ENCODE data around the gene PIP4P1. TPM values are rescaled to one million over a fixed set of nuclear protein-coding genes. Genes with fewer than 3 reads are reported as not detected.

The PIP4P1 gene
- total and polyA plus RNA-seq, 2 experiments from 2014 or later, result 20.9 to 26.4 TPM

- H3K4me3 ChIP-seq, result no peak overlapping the region
- peaks cover 17% of the 10 kb centered on the region for H3K79me2 ChIP-seq (replicated peaks; ENCODE audit: insufficient read depth)
- no peaks in the 10 kb centered on the region for H3K27me3 ChIP-seq (ENCODE audit: insufficient read depth)
- Mint-ChIP-seq H3K4me3 (no peak overlapping the region), H3K27me3 (ENCODE audit: insufficient read depth, low read depth, poor library complexity) (no peaks in the 10 kb centered on the region), H3K36me3 (ENCODE audit: low read depth) (peaks cover 66% of the 10 kb centered on the region), H3K9me3 (no peaks in the 10 kb centered on the region), H3K4me1 (peaks cover 7% of the 10 kb centered on the region; the same call in 2 of the 3 replicates), H3K27ac (no peak overlapping the region)
- peaks cover 3% of the 10 kb centered on the region for H4K20me1 ChIP-seq (replicated peaks; ENCODE audit: insufficient read depth)
- no peak overlapping the region for H3K4me2 ChIP-seq
- H3K4me1 ChIP-seq (ENCODE audit: insufficient read depth), result peaks cover 6% of the 10 kb centered on the region
- DNase-seq (ENCODE audit: low spot score) (no peak), ATAC-seq (no peak)
- TF ChIP-seq CTCF (conservative IDR thresholded peaks at IDR 0.05; ENCODE audit: low read depth in 2 of 2) (no peak), REST (IDR thresholded peaks at IDR 0.05; ENCODE audit: unreplicated experiment) (no peak), ZNF462 (CRISPR knock-in tag; IDR thresholded peaks at IDR 0.05) (no peak), POLR2AphosphoS5 (IDR thresholded peaks at IDR 0.05; ENCODE audit: low read depth) (no peak), JUNB (IDR thresholded peaks at IDR 0.05; ENCODE audit: unreplicated experiment) (no peak), ETS1 (IDR thresholded peaks at IDR 0.05) (no peak), NANOG (IDR thresholded peaks at IDR 0.05; ENCODE audit: borderline replicate concordance) (no peak), STAT1 (IDR thresholded peaks at IDR 0.05; ENCODE audit: unreplicated experiment) (no peak), CREB1 (CRISPR knock-in tag; IDR thresholded peaks at IDR 0.05; ENCODE audit: low read depth) (no peak), EZH2phosphoT487 (IDR thresholded peaks at IDR 0.05; ENCODE audit: unreplicated experiment) (no peak), ZNF331 (CRISPR knock-in tag; IDR thresholded peaks at IDR 0.05; ENCODE audit: low read depth) (no peak), EZH2 (IDR thresholded peaks at IDR 0.05; ENCODE audit: low read depth, unreplicated experiment) (no peak), ZNF114 (CRISPR knock-in tag; IDR thresholded peaks at IDR 0.05) (no peak)
- H3F3A ChIP-seq (replicated peaks; ENCODE audit: low read depth), result peaks cover 10% of the 10 kb centered on the region; the same call in 1 of the 2 replicates
- peaks cover 47% of the 10 kb centered on the region for H3K36me3 ChIP-seq (ENCODE audit: insufficient read depth)
- H2AFZ ChIP-seq, result no peak overlapping the region
- H3K9me2 ChIP-seq (ENCODE audit: insufficient read depth), result no peaks in the 10 kb centered on the region
- H3K27ac ChIP-seq (ENCODE audit: low read depth), result no peak overlapping the region
Measured at GRCh38 chr14:20476776-20477175, 15.5 kb upstream of the PIP4P1 start.

All from GM23338 (cell line).